ENCODE results near the gene EXOC6B. TPM values are rescaled to one million over a fixed set of nuclear protein-coding genes. Genes with fewer than 3 reads are reported as not detected.

EXOC6B gene
- total RNA-seq, 2 donors from 2014 or later = 21.3 to 28.8 TPM

- no peaks in the 10 kb centered on the region for H3K4me1 ChIP-seq
- intact Hi-C loops (cut with DNase I) = no loop called here
- DNase-seq = no peak
- H3K27me3 ChIP-seq = no peaks in the 10 kb centered on the region
- no peak overlapping the region for H3K4me3 ChIP-seq
- no peak overlapping the region for H3K9ac ChIP-seq (ENCODE audit: low read depth in 2 of 2, low read length in 2 of 2)
- no peak for TF ChIP-seq CTCF (IDR thresholded peaks at IDR 0.05)
- H3K36me3 ChIP-seq = no peaks in the 10 kb centered on the region
- H3K27ac ChIP-seq = no peak overlapping the region
- H3K9me3 ChIP-seq = no peaks in the 10 kb centered on the region
Observed at GRCh38 chr2:72341639-72342038, 484.2 kb downstream of the EXOC6B start.

GRCh38 chr2:72340665-72341064, 485.2 kb downstream of the EXOC6B start:
- H3K9me3 ChIP-seq = no peaks in the 10 kb centered on the region
- no peak for TF ChIP-seq CTCF (IDR thresholded peaks at IDR 0.05)
- no peak overlapping the region for H3K9ac ChIP-seq (ENCODE audit: low read depth in 2 of 2, low read length in 2 of 2)
- H3K4me3 ChIP-seq = no peak overlapping the region
- DNase-seq = no peak
- no peak overlapping the region for H3K27ac ChIP-seq
- H3K4me1 ChIP-seq = no peaks in the 10 kb centered on the region
- H3K36me3 ChIP-seq = no peaks in the 10 kb centered on the region
- intact Hi-C loops (cut with DNase I) = no loop called here
- H3K27me3 ChIP-seq = no peaks in the 10 kb centered on the region

GRCh38 chr2:72338076-72338475, 487.8 kb downstream of the EXOC6B start:
- Histone ChIP-seq H3K36me3 (no peaks in the 10 kb centered on the region), H3K27ac (no peak overlapping the region), H3K4me1 (no peaks in the 10 kb centered on the region), H3K27me3 (no peaks in the 10 kb centered on the region), H3K9ac (ENCODE audit: low read depth in 2 of 2, low read length in 2 of 2) (no peak overlapping the region), H3K9me3 (no peaks in the 10 kb centered on the region), H3K4me3 (no peak overlapping the region)
- TF ChIP-seq CTCF (IDR thresholded peaks at IDR 0.05) = no peak
- DNase-seq = no peak
- intact Hi-C loops (cut with DNase I) = no loop called here

GRCh38 chr2:72332720-72333119, 493.1 kb downstream of the EXOC6B start:
- no peak for DNase-seq
- H3K27ac ChIP-seq = no peak overlapping the region
- intact Hi-C loops (cut with DNase I) = no loop called here

GRCh38 chr2:72330652-72331051, 495.2 kb downstream of the EXOC6B start:
- Histone ChIP-seq H3K9me3 (no peaks in the 10 kb centered on the region), H3K27me3 (no peaks in the 10 kb centered on the region), H3K4me3 (no peak overlapping the region), H3K27ac (no peak overlapping the region), H3K9ac (ENCODE audit: low read depth in 2 of 2, low read length in 2 of 2) (no peak overlapping the region), H3K4me1 (no peaks in the 10 kb centered on the region), H3K36me3 (no peaks in the 10 kb centered on the region)
- intact Hi-C loops (cut with DNase I) = no loop called here
- no peak for DNase-seq
- no peak for TF ChIP-seq CTCF (IDR thresholded peaks at IDR 0.05)

More at GRCh38 chr2:72332720-72333119, 493.1 kb downstream of the EXOC6B start:
- Histone ChIP-seq H3K4me3 (no peak overlapping the region), H3K9ac (ENCODE audit: low read depth in 2 of 2, low read length in 2 of 2) (no peak overlapping the region), H3K27me3 (no peaks in the 10 kb centered on the region), H3K36me3 (no peaks in the 10 kb centered on the region), H3K9me3 (no peaks in the 10 kb centered on the region), H3K4me1 (no peaks in the 10 kb centered on the region)
- no peak for TF ChIP-seq CTCF (IDR thresholded peaks at IDR 0.05)

- Histone ChIP-seq H3K36me3 (no peaks in the 10 kb centered on the region), H3K4me1 (no peaks in the 10 kb centered on the region), H3K9me3 (no peaks in the 10 kb centered on the region), H3K9ac (ENCODE audit: low read depth in 2 of 2, low read length in 2 of 2) (no peak overlapping the region), H3K4me3 (no peak overlapping the region), H3K27ac (no peak overlapping the region), H3K27me3 (no peaks in the 10 kb centered on the region)
- intact Hi-C loops (cut with DNase I) = loop anchor here (10.0 kb wide), 1 partner anchor 782 kb away; no protein-coding TSS in a partner anchor
- DNase-seq = no peak
- TF ChIP-seq CTCF (IDR thresholded peaks at IDR 0.05) = no peak
Observed at GRCh38 chr2:72326759-72327158, 499.1 kb downstream of the EXOC6B start.
